HEK293 (cell line): ENCODE measurements around the gene UBXN10.

ENCODE experiments used
- BCL11A ChIP-seq: fragments of 450-650 bp; formaldehyde crosslinking; IDR thresholded peaks from 2 replicates; pipeline ENCODE4 v1.5.1; 2016; ENCODE audit warnings: low read depth, missing biosample characterization, missing genetic modification characterization
- CTCF ChIP-seq: fragments of 450-650 bp; formaldehyde crosslinking; IDR thresholded peaks from 2 replicates; pipeline ENCODE4 v1.5.1; 2016; ENCODE audit warnings: missing biosample characterization, missing genetic modification characterization

DNA sequence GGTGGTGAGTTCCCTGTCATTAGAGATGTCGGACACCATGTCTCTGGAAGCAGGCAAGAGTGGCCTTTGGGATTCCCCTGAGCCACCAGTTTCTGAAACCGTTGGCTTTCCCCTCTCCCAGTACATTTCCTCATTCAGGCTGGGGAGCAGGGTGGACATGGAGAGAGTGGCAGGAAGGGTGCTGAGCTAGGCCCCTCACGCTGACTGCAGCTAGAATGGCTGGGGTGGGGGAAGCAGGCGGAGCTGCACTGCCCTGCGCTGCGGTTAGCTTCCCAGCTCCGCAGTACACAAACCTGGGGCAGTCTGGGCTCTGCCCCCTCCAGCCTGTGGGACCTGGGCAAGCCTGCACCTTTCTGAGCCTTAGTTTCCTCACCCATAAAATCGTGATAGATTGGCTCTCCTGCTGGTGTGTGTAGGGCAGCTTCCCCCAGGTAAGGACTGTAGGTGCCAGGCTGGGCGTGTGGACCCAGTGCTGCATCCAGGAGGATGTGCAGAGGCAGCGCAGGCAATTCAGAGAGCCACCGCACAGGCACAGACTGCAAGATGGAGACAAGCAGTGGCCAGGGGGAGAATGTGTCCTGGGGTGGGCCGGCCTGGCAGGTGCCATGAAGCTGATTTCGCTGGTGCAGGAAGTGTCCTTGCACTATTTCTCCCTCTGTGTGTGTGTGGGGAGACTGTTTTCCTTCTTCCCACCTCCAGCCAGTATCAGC is 43.7 kb upstream of the UBXN10 start:
- TF ChIP-seq BCL11A (tag by site-specific recombination) (no peak), CTCF (tag by site-specific recombination) (no peak)
